Measurements from ENCODE around the gene EPN1. TPM values are rescaled to one million over a fixed set of nuclear protein-coding genes. Genes with fewer than 3 reads are reported as not detected.

Gene EPN1
- total RNA-seq (2022; extraction: Qiagen RNA extraction), result 145 to 205 TPM (median 194 TPM) in 5 replicates

DNA sequence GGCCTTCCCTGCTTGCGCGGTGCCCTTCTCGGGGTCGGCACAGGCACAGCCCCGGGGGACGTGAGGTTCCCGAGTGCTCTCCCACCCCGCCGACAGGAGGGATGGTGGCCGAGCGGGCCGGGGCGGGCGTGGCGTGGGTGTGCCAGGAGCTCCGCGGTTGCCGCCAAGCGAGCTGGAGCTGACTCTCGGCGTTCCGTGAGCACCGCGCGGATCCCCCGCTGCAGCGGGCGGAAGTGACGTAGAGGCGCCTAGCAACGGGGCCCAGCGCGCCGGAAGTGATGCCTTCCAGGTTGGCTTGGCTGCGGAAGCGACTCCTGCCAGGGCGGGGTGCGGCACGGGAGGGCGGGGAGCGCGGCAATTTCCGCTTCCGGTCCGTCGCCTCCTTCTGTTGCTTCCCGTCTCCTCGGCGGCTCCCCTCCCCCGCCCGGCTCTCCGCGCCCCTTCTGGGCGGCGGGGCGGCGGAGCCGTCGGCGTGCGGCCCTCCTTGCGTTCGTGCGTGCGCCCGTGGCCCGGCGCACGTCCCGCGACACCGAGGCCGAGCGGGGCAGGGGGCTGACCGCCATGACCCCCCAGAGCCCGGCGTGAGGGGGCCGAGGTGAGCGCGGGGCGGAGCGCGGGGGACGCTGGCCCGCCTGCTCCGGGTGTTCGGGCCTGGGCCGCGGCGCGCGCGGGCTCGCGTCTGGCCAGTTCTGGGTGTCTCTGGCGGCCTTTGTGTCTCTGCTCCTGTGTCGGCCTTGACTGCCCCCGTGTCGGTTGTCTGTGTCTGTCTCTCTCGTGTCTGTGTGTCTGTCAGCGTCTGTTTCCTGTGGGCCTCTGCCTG is at the start of gene EPN1:
Gene EPN1, plus strand, starts transcription at position 386 of the 820 bp plus-strand sequence. CDS start 3,402 bp downstream, outside the sequence.

DNA sequence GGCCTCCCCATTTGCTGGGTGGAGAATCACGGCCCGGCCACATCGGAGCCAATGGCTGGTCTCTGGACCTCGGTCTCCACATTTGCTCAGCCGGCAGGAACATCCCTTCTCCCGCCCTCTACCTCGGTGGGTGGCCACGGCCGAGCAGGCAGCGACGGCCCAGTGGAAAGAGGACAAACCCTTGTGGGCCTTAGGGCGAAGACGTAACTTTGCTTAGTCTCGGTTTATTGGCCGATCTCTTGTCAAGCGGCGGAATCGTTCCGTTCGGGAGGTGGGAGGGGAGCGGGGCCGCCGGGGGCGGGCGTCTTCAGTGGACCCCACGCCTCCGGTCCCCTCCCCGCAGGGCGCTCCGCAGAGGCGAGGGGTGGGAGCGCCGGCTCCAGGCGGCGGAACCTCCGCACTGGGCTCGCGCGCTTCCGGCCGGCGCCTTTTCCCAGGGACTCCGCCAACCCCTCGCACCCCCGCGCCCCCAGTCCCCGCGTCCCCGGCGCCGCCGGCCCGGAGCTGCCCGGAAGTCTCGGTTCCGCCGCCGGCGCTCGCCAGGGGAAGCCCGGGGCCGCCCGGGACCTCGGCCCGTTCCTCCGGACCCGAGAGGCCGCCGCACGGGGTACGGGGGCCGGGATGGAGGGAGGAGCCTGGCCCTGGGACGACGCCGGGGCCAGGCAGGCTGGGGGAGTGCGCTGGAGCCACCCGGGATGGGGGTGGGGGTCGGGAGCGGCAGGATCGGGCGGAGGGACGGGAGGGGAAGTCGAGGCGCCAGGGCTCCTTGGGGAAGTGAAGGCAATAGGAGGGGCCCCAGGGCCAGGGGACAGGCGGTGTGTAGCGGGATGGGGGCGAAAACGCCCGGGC is 34.2 kb upstream of the EPN1 start, which contains the start of gene ZNF580:
Gene ZNF580, plus strand, starts transcription at position 426 of the 849 bp plus-strand sequence. CDS start 1,507 bp downstream, outside the sequence.

DNA sequence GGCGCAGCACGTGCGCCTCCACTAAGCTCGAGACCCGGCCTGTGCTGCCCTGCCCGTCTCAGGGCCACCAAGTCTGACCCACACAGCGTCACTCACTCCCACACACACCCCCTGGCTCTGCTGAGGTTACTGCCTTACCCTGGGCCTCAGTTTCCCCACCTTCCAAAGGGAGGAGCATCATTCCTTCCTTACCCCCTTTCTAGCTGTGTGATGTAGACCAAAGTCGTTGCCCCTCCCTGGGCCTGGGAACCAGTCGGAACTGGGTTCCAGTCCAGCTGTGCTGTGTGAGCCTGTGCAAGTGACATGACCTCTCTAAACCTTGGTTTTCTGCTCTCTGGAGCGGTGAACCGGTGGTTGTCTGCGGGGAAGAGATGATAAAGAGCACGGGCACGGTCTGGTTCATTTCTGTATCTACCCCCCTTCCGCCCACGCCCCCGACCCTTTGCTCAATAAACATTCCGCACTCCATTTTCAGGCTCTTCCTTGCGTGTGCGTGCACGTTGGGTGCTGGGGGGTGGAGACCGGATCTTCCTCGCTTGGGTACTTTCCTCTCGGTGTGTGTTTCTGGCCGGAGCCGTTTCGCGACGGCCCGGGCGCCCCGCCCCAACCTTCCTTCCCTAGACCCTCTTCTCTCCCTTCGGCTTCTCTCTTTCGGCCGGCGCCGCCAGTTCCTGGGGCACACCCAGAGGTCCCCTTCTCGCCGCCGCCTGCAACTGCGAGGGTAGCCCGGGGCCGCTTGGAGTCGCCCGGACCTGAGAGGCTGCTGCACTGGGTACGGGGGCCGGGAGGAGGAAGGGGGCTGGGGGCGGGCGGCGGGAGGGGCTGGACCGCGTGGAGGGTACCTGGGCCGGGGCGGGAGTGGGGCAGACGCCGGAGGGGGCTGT is 31.8 kb upstream of the EPN1 start, which contains the start of gene ZNF581:
Gene ZNF581, plus strand, starts transcription at position 647 of the 884 bp plus-strand sequence. CDS start 923 bp downstream, outside the sequence.

GRCh38 chr19:55647732-55648584 is 27.1 kb upstream of the EPN1 start, which contains the start of gene CCDC106:
TSS of gene CCDC106 (plus strand) at chr19:55648212. CDS start at chr19:55649047, 835 bp downstream.

DNA sequence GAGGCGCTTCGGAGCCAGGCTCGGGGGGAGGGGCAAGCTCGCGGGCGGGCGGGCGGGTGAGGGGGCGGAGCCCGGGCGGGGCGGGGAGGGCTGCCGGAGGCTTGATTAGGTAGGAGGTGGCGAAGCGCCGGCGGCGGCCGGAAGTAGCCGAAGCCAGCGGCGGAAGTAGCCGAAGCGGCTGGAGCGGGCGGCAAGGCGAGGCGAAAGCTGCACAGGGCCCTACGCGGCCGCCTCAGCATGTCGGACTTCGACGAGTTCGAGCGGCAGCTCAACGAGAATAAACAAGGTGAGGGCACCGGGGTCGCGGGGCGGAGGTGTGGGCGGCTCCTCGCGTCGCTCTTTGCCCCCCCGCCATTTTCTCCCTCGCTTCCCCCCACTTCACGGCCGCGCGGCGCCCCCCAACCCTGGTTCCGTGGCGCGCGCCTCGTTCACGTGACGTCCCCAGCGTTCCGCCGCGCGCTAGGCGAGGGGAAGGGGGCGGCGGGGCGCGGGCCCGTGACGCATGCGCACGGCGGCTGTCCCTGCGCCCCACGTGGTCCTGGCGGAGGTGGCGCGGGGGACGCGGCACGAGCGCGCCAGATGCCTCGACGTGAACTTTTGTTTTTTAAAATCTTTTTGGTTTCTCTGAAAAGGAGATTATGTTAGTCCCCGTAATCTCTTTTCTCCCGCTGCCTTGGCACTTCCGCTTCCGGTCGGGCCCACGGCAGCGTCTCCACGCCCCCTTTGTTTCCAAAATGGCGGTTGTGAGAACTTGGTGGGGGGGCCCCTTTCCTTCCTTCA is 20.0 kb upstream of the EPN1 start, which contains the start of gene U2AF2:
Gene U2AF2, plus strand, starts transcription at position 168 of the 780 bp plus-strand sequence. Its CDS starts 70 bp downstream, at position 238.

DNA sequence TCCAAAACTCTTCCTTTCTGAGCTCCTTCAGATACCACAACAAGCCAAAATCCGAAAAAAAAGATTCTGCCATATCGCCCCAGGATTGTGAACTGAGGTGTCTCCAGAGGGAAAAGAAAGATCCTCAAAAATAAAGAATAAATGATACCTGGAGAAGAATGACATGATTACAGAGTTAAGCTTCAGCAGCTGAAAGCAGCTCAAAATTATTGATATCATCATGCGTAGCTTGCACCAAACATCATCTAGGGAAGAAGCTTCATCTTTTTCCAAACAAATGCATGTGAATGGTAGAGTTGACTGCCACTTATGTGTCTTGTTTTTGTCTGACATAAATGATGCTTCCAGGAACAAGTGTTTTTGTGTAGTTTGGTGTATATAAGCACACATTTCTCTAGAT is 63.3 kb downstream of the EPN1 start, which contains the start of gene NLRP9:
Gene NLRP9, minus strand, starts transcription at position 101 of the 400 bp plus-strand sequence. Its CDS starts 28 bp downstream, at position 73.

DNA sequence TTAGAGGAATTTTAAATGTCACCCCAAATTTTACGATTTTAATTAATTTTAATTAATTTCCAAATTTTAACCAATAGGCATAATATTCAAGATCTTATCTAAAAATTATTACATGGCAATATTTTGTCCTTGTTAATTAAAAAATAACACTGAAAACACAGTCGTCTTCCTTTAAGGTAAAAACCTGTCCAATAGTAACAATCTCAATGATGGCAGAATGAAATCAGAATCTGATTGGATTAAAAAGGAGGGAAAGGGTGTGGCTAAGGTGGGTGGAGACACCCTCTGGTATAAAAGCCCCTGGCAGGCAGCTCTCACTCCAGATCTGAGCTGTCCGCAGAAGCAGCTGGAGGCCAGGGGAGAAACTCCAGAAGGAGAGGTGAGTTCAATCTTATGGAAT is 83.8 kb downstream of the EPN1 start, which contains the start of gene RFPL4A:
Gene RFPL4A, plus strand, starts transcription at position 301 of the 400 bp plus-strand sequence. CDS start 2,704 bp downstream, outside the sequence.

Other genes starting within 250 kb of the EPN1 start
- not detected in 5 replicates for gene SHISA7, start 231.9 kb upstream of the EPN1 start, total RNA-seq (2022; extraction: Qiagen RNA extraction)
- gene ISOC2, start 213.6 kb upstream of the EPN1 start, total RNA-seq (2022; extraction: Qiagen RNA extraction), result 50.1 to 63.3 TPM (median 58.1 TPM) in 5 replicates
- not detected in 5 replicates for gene C19orf85, start 210.5 kb upstream of the EPN1 start, total RNA-seq (2022; extraction: Qiagen RNA extraction)
- gene ZNF628, start 198.6 kb upstream of the EPN1 start, total RNA-seq (2022; extraction: Qiagen RNA extraction), result 5.2 to 9.1 TPM (median 6.3 TPM) in 5 replicates
- 31.4 to 58.8 TPM (median 53.6 TPM) in 5 replicates for gene NAT14, start 190.0 kb upstream of the EPN1 start, total RNA-seq (2022; extraction: Qiagen RNA extraction)
- 0.34 to 1.2 TPM (median 0.77 TPM) in 5 replicates for gene SSC5D, start 186.8 kb upstream of the EPN1 start, total RNA-seq (2022; extraction: Qiagen RNA extraction)
- 1.6 to 2.3 TPM (median 2.1 TPM) in 5 replicates for gene SBK2, start 138.1 kb upstream of the EPN1 start, total RNA-seq (2022; extraction: Qiagen RNA extraction)
- gene SBK3, start 129.7 kb upstream of the EPN1 start, total RNA-seq (2022; extraction: Qiagen RNA extraction), result 1.5 to 2.4 TPM (median 1.7 TPM) in 5 replicates
- 19.9 to 35.0 TPM (median 29.6 TPM) in 5 replicates for gene ZNF579, start 94.4 kb upstream of the EPN1 start, total RNA-seq (2022; extraction: Qiagen RNA extraction)
- 18.6 to 24.5 TPM (median 24.2 TPM) in 5 replicates for gene FIZ1, start 75.7 kb upstream of the EPN1 start, total RNA-seq (2022; extraction: Qiagen RNA extraction)
- gene ZNF524, start 74.9 kb upstream of the EPN1 start, total RNA-seq (2022; extraction: Qiagen RNA extraction), result 11.2 to 18.9 TPM (median 16.4 TPM) in 5 replicates
- 7.2 to 12.0 TPM (median 10.9 TPM) in 5 replicates for gene ZNF865, start 69.6 kb upstream of the EPN1 start, total RNA-seq (2022; extraction: Qiagen RNA extraction)
- gene ZNF784, start 50.7 kb upstream of the EPN1 start, total RNA-seq (2022; extraction: Qiagen RNA extraction), result 4.6 to 6.1 TPM (median 5.4 TPM) in 5 replicates
- gene ZNF580, start 34.2 kb upstream of the EPN1 start, total RNA-seq (2022; extraction: Qiagen RNA extraction), result 26.3 to 52.7 TPM (median 47.0 TPM) in 5 replicates
- 36.1 to 50.8 TPM (median 48.2 TPM) in 5 replicates for gene ZNF581, start 31.6 kb upstream of the EPN1 start, total RNA-seq (2022; extraction: Qiagen RNA extraction)
- gene CCDC106, start 27.0 kb upstream of the EPN1 start, total RNA-seq (2022; extraction: Qiagen RNA extraction), result 16.8 to 19.4 TPM (median 17.5 TPM) in 5 replicates
- gene U2AF2, start 20.2 kb upstream of the EPN1 start, total RNA-seq (2022; extraction: Qiagen RNA extraction), result 262 to 324 TPM (median 284 TPM) in 5 replicates
- not detected in 5 replicates for gene NLRP9, start 63.2 kb downstream of the EPN1 start, total RNA-seq (2022; extraction: Qiagen RNA extraction)
- gene RFPL4A, start 83.9 kb downstream of the EPN1 start, total RNA-seq (2022; extraction: Qiagen RNA extraction), result 0.38 to 1.1 TPM (median 0.84 TPM) in 5 replicates
- gene RFPL4AL1, start 93.9 kb downstream of the EPN1 start, total RNA-seq (2022; extraction: Qiagen RNA extraction), result 0.28 TPM in 1 of 5 replicates, not detected in the others
- 0.02 to 0.06 TPM (median 0.03 TPM) in 5 replicates for gene NLRP11, start 156.8 kb downstream of the EPN1 start, total RNA-seq (2022; extraction: Qiagen RNA extraction)
- not detected in 5 replicates for gene NLRP4, start 161.3 kb downstream of the EPN1 start, total RNA-seq (2022; extraction: Qiagen RNA extraction)

All from A549 treated with Hydrocortisone at 1 μM for 4 hours (cell line).